ENCODE measurements around the gene LLGL2.
"Not testable (repeated sequence)": the region's sequence is repeated elsewhere in the genome, so short reads cannot be mapped to it uniquely, and the experiment has no call there.

LLGL2 gene

DNA sequence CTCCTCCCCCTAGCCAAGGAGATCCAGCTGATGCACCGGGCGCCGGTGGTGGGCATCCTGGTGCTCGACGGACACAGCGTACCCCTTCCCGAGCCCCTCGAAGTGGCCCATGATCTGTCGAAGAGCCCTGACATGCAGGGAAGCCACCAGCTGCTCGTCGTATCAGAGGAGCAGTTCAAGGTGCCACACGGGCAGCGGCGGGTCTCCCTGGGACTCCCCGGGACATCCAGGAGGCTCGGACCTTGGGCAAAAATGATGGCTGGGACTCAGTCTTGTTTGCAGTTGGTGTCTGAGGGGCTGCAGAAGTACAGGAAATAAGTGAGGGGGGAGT is 46.4 kb downstream of the LLGL2 start:
- no peak for DNase-seq

DNA sequence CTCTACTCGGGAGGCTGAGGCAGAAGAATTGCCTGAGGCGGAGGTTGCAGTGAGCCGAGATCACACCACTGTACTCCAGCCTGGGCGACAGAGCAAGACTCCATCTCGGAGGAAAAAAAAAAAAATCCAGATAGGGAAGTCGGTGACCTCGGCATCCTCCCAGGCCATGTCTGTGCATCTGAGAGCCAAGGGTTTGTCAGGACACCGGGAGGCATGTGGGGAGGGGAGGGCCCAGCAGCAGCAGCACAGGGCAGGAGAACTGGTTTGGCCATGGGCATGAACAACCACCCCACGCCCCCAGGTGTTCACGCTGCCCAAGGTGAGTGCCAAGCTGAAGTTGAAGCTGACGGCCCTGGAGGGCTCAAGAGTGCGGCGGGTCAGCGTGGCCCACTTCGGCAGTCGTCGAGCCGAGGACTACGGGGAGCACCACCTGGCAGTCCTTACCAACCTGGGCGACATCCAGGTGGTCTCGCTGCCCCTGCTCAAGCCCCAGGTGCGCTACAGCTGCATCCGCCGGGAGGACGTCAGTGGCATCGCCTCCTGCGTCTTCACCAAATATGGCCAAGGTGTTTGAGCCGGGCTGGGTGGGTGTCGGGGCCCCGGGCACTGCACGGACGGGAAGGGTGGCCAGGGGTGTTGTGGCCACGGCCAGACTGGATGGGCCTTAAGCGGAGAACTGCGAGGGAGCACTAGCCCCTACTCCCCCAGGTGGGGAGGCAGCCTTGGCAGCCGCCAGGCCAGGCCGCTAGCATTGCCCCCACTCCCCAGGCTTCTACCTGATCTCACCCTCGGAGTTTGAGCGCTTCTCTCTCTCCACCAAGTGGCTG is 47.4 kb downstream of the LLGL2 start:
- DNase-seq = no peak

DNA sequence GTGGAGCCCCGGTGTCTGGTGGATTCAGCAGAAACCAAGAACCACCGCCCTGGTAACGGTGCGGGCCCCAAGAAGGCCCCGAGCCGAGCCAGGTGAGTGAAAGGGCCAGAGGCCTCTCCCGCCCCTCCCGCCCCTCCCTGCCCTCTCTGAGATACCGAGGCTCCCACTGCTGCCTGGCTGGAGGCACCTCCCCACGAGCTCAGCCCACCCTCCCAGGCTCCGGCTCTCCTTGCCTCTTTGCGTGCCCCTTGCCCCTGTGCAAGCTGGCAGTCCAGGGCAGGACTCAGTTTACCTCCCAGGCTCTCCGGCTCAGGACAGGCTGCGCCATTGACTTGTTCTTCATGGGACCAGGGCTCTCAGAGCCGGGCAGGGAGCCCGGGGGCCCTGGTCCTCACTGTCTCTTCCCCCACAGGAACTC is 48.1 kb downstream of the LLGL2 start:
- DNase-seq = no peak

DNA sequence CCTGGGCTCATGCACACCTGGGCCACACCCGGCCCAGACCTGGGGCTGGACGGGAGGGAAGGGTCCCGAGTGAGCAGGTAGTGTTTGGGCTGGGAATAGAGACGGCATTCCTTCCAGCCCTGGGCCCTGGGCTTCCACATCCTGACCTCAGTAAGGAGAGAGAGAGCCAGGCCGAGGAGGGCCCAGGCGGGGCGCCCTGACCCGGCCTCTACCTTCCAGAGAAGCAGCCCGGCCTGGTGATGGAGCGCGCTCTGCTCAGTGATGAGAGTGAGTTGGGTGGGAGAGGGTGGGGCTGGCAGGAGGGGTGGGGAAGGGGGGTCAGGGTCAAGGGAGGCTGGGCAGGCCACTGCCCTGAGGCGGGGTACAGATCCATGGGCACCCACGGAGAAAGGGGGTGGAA is 48.5 kb downstream of the LLGL2 start:
- DNase-seq = no peak

DNA sequence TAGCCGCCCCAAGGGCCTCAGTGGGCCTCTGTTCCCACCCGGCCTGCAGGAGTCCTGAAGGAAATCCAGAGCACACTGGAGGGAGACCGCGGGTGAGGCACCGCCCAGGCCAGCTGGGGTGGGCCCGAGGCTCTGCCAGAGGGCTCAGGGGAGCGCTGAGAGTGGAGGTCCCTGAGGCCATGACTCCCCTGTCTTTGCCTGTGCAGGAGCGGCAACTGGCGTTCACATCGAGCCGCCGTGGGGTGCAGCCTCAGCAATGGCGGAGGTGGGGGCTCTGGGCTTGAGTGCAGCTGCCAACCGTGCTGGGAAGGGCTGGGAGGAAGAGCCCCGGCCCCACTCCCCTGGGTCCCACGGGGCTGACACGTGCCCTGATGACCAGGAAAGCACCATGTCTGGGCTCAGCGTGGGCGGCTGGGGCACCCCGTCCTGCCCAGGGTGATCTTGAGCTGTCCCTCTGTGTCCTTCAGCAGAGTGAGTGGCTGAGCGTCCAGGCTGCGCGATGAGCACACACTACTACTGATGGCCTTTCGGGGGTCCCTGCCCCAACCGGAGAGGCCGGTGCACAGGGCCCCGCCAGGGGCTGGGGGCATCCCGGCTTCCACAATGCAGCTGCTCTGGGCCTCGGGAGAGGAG is 49.0 kb downstream of the LLGL2 start:
- no peak for DNase-seq

DNA sequence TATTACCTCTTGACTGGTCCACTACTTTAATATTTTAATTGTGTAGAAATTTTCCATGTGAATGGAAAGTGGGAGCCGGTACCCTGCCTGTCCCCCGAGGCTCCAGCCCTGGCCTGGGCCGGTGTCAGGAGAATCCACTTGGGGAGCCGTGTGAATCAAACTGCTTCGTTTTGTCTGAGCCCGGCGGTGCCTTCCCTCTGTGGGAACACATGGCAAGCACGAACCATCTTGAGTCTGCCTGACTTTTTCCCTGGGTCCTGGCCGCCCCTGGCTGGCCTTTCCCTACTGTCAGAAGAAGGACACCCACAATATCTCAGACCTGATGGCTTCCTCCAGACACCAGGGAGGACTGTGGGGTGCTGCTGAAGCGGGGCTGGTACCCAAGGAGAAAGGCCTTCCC is 49.7 kb downstream of the LLGL2 start:
- no peak for DNase-seq

DNA sequence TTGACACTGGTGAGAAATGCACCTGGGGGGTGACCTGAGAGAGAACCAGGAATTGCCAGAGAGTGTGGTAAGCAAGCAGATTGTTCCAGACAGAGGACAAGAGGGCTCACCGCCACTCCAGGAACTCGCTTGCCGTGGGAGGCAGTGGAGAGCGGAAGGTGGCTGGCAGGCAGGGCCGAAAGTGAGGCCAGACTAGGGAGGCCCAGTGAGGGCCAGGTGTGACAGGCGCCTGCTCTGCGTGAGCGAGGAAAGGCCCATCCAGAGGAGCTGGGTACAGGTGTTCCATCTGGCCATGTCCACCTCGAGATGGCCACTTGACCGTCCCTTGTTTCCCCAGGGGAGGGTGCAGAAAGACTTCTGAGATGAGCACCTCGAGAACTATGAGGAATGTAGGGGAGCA is 50.2 kb downstream of the LLGL2 start:
- DNase-seq = no peak

DNA sequence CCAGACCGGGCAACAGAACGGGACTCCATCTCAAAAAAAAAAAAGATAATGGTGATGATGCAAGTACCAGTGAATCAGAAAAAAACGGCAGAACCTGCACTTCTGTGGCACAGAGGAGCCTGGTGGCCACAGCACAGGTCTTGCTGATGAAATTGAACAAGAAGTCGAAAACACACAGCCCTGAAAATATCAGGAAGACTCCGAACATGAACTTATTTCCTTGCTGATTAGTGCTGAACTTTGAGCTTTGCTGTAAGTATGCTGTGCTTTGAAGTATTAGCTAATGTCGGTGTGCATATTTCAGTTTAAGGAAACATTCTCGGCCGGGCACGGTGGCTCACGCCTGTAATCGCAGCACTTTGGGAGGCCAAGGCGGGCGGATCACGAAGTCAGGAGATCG is 51.2 kb downstream of the LLGL2 start:
- DNase-seq = no peak

DNA sequence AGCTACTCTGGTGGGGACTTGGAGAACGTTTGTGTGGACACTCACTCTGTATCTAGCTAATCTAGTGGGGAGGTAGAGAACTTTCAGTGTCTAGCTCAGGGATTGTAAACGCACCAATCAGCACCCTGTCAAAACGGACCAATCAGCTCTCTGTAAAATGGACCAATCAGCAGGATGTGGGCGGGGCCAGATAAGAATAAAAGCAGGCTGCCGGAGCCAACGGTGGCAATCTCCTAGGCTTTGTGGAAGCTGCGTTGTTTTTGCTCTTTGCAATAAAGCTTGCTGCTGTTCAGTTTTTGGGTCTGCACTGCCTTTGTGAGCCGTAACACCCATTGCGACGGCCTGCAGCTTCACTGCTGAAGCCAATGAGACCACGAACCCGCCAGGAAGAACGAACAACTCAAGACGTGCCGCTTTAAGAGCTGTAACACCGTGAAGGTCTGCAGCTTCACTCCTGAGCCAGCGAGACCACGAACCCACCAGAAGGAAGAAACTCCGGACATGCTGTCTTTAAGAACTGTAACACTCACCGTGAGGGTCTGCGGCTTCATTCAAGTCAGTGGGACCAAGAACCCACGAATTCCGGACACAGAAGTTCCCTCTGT is 55.7 kb downstream of the LLGL2 start:
- DNase-seq = not testable (repeated sequence)

DNA sequence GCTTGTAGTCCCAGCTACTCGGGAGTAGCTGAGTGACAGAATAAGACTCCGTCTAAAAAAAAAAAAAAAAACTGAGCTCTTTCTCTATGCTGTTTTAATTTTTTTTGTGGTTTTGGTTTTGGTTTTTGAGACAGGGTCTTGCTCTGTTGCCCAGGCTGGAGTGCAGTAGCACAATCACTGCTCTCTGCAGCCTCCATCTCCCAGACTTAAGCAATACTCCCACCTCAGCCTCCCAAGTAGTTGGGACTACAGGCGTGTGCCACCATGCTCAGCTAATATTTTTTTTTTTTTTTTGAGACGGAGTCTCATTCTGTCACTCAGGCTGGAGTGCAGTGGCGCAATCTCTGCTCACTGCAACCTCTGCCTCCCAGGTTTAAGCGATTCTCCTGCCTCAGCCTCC is 57.7 kb downstream of the LLGL2 start:
- DNase-seq = not testable (repeated sequence)

DNA sequence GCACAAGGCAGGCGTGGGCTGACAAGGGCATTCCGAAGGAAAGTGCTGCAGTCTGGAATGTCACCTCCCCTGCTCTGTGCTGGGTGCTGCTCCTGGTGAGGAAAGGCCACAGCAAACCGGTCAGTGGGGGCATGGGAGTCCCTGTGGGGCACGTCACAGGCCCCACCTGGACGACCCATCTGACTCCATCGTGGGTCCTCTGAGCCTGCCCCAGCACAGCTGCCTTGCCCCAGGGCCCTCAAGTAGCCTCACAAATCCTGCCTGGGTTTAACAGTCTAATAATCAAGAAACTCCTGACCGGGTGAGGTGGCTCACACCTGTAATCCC is 59.3 kb downstream of the LLGL2 start:
- DNase-seq = no peak

DNA sequence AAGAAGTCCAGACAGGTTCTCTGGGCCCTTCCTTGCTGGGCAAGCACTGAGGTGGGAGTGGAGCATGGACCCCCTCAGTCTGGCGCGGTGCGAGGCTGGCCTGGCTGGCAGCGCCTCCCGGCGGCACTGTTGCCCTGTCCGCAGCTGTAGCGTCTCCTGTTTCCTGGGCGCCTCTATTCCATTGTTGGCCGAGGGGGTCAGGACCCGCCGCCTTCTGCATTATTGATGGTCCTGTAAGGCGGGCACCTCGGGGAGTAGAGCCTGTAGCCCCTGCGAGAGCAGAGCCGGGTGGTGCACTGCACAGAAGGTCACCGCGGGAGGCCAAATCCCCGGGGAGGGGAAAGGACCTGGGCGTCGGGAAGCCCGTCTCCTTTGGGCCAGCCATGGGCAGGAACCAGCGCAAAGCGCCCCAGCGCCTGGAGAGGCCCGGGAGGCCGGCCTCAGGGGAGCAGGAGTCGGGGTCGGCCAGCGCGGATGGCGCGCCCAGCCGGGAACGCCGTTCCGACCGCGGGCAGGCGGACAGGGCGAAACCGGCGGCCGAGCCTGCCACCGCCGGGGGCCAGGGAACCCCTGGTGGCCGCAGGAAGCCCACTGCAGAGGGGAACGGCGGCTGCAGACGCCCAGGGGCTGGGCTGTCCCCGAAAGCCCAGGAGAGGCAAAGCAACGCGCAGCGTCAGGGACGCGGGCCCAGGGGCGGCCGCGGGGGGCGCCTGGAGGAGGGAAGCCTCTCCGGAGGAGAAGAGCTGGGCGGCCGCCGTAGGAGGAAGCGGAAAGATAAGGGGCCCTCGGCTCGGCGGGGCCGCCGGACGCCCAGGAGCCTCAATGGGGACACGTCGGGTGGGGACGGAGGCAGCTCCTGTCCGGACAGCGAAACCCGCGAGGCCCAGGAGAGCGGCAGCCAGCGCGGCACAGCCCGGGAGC is 62.4 kb downstream of the LLGL2 start, which contains the start of gene MYO15B:
Gene MYO15B, plus strand, starts transcription at position 126 of the 921 bp plus-strand sequence. Its CDS starts 258 bp downstream, at position 384.
- DNase-seq = peak; percentile 81

DNA sequence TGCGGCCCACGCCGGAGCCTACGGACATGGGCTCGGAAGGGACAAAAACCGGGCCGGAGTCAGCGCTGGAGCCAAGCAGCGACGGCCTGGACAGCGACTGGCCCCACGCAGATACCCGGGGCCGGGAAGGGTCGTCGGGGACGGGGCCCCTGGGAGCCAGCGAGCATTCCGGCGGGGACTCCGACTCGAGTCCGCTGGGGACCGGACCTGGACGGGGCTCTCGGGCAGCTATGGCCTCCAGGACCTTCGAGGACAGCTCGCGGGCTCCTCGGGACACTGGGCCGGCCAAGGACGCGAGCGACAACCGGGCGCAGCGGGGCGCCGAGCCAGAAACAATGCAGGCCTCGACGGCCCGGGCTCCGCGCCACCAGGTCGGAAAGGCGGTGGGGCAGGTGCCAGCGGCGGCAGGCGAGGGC is 63.1 kb downstream of the LLGL2 start:
- peak; percentile 89 for DNase-seq

DNA sequence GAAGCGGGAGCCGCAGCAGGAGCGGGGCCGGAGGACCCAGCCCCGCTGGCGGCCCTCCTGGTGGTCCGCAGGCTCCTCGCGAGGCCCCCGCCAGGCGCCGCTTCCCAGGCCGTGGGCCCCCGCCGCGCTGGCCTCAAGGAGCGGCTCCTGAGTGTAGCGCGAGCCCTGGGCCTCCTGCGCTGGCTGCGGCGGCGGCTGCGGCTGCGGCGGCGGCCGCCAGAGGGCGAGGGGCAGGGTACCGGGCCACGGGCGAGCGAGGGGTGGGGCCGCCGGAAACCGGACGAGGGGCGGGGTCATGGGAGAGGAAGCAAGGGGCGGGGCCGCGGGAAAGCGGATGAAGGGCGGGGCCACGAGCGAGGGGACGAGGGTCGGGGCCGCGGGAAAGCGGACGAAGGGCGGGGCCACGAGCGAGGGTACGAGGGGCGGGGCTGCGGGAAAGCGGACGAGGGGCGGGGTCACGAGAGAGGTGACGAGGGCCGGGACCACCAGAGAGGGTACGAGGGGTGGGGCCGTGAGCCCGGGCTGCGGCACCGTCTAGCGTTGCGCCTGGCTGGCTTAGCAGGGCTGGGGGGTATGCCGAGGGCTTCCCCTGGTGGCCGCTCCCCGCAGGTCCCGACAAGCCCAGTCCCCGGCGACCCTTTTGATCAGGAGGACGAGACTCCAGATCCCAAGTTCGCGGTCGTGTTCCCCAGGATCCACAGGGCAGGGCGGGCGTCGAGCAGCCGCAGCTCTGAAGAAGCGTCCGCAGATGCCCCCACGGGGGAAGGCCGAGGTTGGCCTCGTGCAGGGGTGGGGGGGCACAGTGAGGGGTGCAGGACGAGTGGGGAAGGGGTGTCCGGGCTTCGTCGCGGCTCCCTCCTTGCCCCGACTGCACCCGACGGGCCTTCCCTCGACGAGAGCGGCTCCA is 63.8 kb downstream of the LLGL2 start:
- DNase-seq = peak; percentile 84

DNA sequence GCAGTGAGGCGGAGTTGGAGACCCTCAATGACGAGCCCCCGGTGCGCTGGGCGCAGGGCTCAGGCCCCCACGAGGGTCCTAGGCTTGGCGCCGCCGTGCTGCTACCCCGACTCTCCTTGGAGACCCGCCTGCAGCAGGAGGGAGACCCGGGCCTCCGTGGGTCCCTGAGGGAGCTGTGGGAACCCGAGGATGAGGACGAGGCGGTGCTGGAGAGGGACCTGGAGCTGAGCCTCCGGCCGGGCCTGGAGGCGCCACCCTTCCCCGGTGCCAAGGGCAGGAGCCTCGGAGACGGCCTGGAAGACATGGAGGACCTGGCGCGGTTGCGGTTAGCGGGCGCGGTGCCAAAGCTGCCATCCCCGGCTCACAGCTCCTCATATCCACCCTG is 64.4 kb downstream of the LLGL2 start:
- peak; percentile 39 for DNase-seq

DNA sequence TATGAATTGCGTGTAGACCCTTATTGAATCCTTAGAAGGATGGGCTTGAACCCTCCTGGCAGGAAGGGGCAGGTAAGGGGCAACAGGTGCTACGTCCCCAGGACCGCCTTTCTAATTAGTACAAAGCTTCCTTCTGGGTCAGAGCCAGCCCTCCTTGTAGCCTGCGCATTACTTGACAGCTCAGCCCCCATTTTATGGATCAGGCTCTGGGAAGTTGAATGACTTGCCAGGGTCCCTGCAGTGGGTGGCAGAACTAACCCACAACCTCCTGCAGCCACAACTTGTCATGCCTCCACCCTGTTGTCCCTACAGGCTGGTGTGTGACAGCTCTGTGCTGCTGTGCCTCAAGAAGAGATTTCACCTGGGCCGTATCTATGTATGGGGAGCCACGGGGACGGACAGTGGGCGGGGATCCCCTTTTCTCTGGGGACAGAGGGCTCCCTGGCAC is 64.8 kb downstream of the LLGL2 start:
- no peak for DNase-seq

DNA sequence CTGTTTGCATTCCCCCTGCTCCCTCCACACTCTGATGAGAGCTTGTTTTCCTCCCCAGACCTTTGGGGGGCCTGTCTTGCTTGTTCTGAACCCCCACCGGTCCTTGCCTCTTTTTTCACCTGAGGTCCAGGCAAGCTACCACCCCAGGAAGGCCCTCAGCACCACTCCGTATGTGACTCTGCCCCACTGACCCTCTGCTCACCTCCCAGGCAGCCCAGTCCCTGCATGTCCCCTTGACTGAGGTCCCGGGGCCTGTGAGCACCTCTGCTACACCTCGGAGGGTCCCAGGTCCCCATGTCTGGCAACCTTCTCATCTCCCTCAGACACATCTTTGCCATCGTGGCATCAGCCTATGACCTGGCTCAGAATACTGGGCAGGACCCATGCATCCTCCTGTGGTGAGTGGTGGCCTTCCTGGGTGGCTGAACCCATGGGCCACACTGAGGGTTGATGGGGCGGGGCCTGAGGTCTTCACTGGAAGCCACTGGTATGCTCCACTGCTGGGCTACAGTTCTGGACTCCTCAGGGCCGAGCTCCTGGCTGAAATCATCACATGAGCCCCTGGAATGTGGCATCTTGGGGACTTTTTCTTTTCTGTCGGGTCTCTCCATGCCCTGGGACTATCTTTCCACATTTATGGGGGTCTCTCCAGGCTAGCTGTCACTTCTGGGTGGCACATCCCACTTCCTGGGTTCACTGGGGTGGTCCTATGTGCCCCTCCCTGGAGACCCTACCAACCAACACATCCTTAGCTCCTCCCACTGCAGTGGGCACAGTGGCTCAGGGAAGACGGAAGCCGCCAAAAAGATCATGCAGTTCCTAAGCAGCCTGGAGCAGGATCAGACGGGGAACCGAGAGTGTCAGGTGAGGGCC is 65.6 kb downstream of the LLGL2 start:
- DNase-seq = no peak

DNA sequence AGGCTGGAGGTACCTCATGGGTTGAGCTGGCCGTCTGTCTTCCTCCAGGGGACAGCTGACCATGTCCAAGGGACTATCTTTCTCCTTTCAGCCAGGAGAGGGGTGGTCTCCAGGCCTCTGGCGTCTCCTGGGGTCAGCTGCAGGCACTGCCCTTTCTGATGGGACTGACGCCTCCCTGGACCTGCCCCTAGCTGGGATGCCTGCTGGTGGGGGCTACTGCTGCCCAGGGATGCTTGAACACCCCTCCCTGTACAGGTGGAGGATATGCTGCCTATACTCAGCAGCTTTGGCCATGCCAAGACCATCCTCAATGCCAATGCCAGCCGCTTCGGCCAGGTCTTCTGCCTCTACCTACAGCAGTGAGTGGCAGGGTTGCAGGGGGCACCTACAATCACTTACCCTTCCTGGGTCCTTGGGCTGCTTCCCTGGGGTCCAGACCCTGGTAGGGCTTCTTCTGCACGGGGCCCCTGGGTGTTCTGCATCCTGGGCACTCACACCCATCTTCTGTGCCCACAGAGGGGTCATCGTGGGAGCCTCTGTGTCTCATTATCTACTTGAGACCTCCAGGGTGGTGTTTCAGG is 66.3 kb downstream of the LLGL2 start:
- DNase-seq = no peak

DNA sequence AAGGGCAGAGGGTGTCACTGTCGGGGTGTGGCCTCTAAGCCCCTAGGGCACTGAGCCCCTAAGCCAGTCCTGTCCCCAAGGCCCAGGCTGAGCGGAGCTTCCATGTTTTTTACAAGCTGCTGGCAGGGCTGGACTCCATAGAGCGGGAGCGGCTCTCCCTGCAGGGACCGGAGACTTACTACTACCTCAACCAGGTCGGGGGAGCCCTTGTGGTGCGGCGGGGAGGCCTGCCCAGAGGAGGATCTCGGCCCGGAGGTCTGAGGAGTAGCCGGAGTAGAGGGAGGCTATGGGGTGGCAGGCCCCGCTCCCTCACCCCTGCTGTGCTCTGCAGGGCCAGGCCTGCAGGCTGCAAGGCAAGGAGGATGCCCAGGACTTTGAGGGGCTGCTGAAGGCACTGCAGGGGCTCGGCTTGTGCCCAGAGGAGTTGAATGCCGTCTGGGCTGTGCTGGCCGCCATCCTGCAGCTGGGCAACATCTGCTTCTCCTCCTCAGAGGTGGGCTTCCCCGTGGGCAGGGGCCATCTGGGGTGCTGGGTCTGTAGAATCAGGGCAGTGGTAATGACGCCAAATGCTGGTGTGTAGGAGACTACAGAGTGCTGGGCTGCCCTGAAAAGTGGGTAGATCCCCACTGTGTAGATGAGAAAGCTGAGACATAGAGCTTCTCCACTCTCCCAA is 67.0 kb downstream of the LLGL2 start:
- DNase-seq = no peak

DNA sequence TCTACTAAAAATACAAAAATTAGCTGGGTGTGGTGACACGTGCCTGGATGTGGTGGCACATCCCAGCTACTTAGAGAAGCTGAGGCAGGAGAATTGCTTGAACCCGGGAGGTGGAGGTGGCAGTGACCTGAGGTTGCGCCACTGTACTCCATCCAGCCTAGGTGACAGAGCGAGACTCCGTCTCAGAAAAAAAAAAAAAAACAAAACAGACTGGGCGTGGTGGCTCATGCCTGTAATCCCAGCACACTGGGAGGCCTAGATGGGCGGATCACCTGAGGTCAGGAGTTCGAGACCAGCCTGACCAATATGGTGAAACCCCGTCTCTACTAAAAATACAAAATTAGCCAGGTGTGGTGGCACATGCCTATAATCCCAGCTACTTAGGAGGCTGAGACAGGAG is 67.9 kb downstream of the LLGL2 start:
- not testable (repeated sequence) for DNase-seq

Measured in retina (tissue), 1 donor.